HepG2 (cell line): Measurements from ENCODE around the gene PAN2. TPM values are rescaled to one million over a fixed set of nuclear protein-coding genes. Genes with fewer than 3 reads are reported as not detected.

Experiments used
- ARID2 ChIP-seq: sonication (generic); formaldehyde crosslinking; IDR thresholded peaks from 2 replicates; pipeline ENCODE4 v1.8.1; 2022; ENCODE audit warnings: mild to moderate bottlenecking, missing genetic modification reagents, borderline replicate concordance
- ARID3A ChIP-seq: IDR thresholded peaks from 2 replicates; pipeline ENCODE4 v1.6.1; 2012; ENCODE audit warnings: low read depth, low read length, improper control_type of control experiment
- KDM5A ChIP-seq: fragments of 200-600 bp; sonication (generic); IDR thresholded peaks from 2 replicates; pipeline ENCODE4 v1.7.0; 2018; ENCODE audit warnings: antibody characterized with exemption, mild to moderate bottlenecking, low read length, borderline replicate concordance
- MEIS1 ChIP-seq: sonication (generic); formaldehyde crosslinking; IDR thresholded peaks from 2 replicates; pipeline ENCODE4 v1.9.0; 2021; ENCODE audit warnings: mild to moderate bottlenecking, missing genetic modification reagents, moderate library complexity, borderline replicate concordance
- SAP130 ChIP-seq: IDR thresholded peaks from 2 replicates; pipeline ENCODE4 v1.6.1; 2016; ENCODE audit warnings: low read depth
- ZNF333 ChIP-seq: sonication (generic); formaldehyde crosslinking; IDR thresholded peaks from 2 replicates; pipeline ENCODE4 v1.4.0; 2020; ENCODE audit warnings: mild to moderate bottlenecking, missing genetic modification reagents, borderline replicate concordance
- ZNF556 ChIP-seq: sonication (generic); formaldehyde crosslinking; IDR thresholded peaks from 2 replicates; pipeline ENCODE4 v1.4.0; 2020; ENCODE audit warnings: mild to moderate bottlenecking, missing genetic modification reagents, borderline replicate concordance
- ZNF605 ChIP-seq: sonication (generic); formaldehyde crosslinking; IDR thresholded peaks from 2 replicates; pipeline ENCODE4 v1.8.0; 2022; ENCODE audit warnings: mild to moderate bottlenecking, missing genetic modification reagents
- ZNF687 ChIP-seq: sonication (generic); formaldehyde crosslinking; IDR thresholded peaks from 2 replicates; pipeline ENCODE4 v1.5.1; 2020; ENCODE audit warnings: mild to moderate bottlenecking, missing genetic modification reagents, moderate library complexity
- ZNF800 ChIP-seq: sonication (generic); formaldehyde crosslinking; IDR thresholded peaks from 2 replicates; pipeline ENCODE4 v1.4.0; 2020; ENCODE audit warnings: missing genetic modification reagents
- polyA plus RNA-seq, 8 experiments: library from polyadenylated mRNA; depleted of rRNA in 3 of 8; stranded (reverse) in 7 of 8; unstranded in 1 of 8; fragments of >200 nt; fragmentation: Illumina TruSeq in 4 of 8; extraction: Trizol in 4 of 8; gene quantifications; 2 replicates each; pipeline versions ENCODE4 v1.2.1 to v1.2.3, GENCODE V29; 2011 to 2016; ENCODE audit warnings: low read depth in 4 of 8, missing spikeins in 1 of 8, mixed read lengths in 1 of 8; ENCODE audit not compliant: insufficient read depth in 1 of 8
- total RNA-seq, 5 experiments: library from RNA; depleted of rRNA; stranded (reverse); fragments of >200 nt; fragmentation: Illumina TruSeq; extraction: Trizol; gene quantifications; 2 replicates each; pipeline ENCODE4 v1.2.3, GENCODE V29; 2016; ENCODE audit warnings: low read depth in 1 of 5
- TF ChIP-seq, protein P1 (sequence below): sonication (generic); formaldehyde crosslinking; conservative IDR thresholded peaks from 2 replicates; pipeline ENCODE4 v1.8.0; 2022; ENCODE audit warnings: mild to moderate bottlenecking, moderate library complexity, missing genetic modification reagents
- TF ChIP-seq, protein P2 (sequence below): sonication (generic); formaldehyde crosslinking; IDR thresholded peaks from 2 replicates; pipeline ENCODE4 v1.5.0; 2020; ENCODE audit warnings: mild to moderate bottlenecking, missing genetic modification reagents, borderline replicate concordance

PAN2 gene
- total and polyA plus RNA-seq, 2 of the 13 experiments (the other 11 are each of a cell fraction or from before 2014, with no cell fraction given) = 27.2 to 61.1 TPM

GRCh38 chr12:56361487-56362129, 27.8 kb upstream of the PAN2 start (continued):
- TF ChIP-seq, protein P1, sequence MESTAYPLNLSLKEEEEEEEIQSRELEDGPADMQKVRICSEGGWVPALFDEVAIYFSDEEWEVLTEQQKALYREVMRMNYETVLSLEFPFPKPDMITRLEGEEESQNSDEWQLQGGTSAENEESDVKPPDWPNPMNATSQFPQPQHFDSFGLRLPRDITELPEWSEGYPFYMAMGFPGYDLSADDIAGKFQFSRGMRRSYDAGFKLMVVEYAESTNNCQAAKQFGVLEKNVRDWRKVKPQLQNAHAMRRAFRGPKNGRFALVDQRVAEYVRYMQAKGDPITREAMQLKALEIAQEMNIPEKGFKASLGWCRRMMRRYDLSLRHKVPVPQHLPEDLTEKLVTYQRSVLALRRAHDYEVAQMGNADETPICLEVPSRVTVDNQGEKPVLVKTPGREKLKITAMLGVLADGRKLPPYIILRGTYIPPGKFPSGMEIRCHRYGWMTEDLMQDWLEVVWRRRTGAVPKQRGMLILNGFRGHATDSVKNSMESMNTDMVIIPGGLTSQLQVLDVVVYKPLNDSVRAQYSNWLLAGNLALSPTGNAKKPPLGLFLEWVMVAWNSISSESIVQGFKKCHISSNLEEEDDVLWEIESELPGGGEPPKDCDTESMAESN (CRISPR knock-in tag) = no peak
- TF ChIP-seq ZNF556 (CRISPR knock-in tag) (0 out of 2 replicates have a peak, but pooled peaks have one; percentile 47), SAP130 (CRISPR knock-in tag) (peak; percentile 51; the same call in 1 of the 2 replicates), ZNF687 (CRISPR knock-in tag) (peak; percentile 88), MEIS1 (CRISPR knock-in tag) (peak; percentile 47; the same call in 1 of the 2 replicates), KDM5A (no peak), ZNF605 (CRISPR knock-in tag) (peak; percentile 60; the same call in 1 of the 2 replicates), ARID2 (CRISPR knock-in tag) (no peak), ARID3A (no peak), ZNF333 (CRISPR knock-in tag) (peak; percentile 64; the same call in 1 of the 2 replicates), ZNF800 (CRISPR knock-in tag) (0 out of 2 replicates have a peak, but pooled peaks have one; percentile 4)
- TF ChIP-seq, protein P2, sequence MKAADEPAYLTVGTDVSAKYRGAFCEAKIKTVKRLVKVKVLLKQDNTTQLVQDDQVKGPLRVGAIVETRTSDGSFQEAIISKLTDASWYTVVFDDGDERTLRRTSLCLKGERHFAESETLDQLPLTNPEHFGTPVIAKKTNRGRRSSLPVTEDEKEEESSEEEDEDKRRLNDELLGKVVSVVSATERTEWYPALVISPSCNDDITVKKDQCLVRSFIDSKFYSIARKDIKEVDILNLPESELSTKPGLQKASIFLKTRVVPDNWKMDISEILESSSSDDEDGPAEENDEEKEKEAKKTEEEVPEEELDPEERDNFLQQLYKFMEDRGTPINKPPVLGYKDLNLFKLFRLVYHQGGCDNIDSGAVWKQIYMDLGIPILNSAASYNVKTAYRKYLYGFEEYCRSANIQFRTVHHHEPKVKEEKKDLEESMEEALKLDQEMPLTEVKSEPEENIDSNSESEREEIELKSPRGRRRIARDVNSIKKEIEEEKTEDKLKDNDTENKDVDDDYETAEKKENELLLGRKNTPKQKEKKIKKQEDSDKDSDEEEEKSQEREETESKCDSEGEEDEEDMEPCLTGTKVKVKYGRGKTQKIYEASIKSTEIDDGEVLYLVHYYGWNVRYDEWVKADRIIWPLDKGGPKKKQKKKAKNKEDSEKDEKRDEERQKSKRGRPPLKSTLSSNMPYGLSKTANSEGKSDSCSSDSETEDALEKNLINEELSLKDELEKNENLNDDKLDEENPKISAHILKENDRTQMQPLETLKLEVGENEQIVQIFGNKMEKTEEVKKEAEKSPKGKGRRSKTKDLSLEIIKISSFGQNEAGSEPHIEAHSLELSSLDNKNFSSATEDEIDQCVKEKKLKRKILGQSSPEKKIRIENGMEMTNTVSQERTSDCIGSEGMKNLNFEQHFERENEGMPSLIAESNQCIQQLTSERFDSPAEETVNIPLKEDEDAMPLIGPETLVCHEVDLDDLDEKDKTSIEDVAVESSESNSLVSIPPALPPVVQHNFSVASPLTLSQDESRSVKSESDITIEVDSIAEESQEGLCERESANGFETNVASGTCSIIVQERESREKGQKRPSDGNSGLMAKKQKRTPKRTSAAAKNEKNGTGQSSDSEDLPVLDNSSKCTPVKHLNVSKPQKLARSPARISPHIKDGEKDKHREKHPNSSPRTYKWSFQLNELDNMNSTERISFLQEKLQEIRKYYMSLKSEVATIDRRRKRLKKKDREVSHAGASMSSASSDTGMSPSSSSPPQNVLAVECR (CRISPR knock-in tag) = 0 out of 2 replicates have a peak, but pooled peaks have one; percentile 16
